Panc1 (cell line): Measurements from ENCODE around the gene NKAIN2. TPM values are rescaled to one million over a fixed set of nuclear protein-coding genes. Genes with fewer than 3 reads are reported as not detected.
"Not testable (repeated sequence)": the region's sequence is repeated elsewhere in the genome, so short reads cannot be mapped to it uniquely, and the experiment has no call there.

ENCODE experiments used
- ATAC-seq: fragments of 200-7000 bp; cut with Tn5 transposase; 2 replicates; pipeline ENCODE4 v1.9.1; 2020; ENCODE audit warnings: mild to moderate bottlenecking, moderate library complexity
- BruUV-seq: library from RNA; stranded (reverse); fragments of 400-500 nt; replicated peaks from 2 replicates; lab custom pipeline; 2021; lab: Mats Ljungman, UMichigan
- CTCF ChIA-PET: fragments of 300-600 bp; sonication (Branson Sonifier 250); formaldehyde crosslinking; loops from one replicate; lab custom pipeline; 2022; ENCODE audit warnings: antibody characterized with exemption; lab: Charles Lee
- POLR2A ChIA-PET: fragments of 300-600 bp; sonication (Branson Sonifier 250); formaldehyde crosslinking; loops from one replicate; lab custom pipeline; 2022; ENCODE audit warnings: antibody characterized with exemption; lab: Charles Lee
- DNase-seq: peaks from one replicate; pipeline ENCODE4 v3.0.0-alpha.2; 2010; ENCODE audit warnings: low read depth, low spot score
- H3K27ac ChIP-seq: 2 replicates; pipeline ENCODE4 v1.5.1; 2011; ENCODE audit warnings: mild to moderate bottlenecking, low read length, inconsistent platforms
- H3K27me3 ChIP-seq: fragments of 200-500 bp; sonication (Bioruptor generic); 2 replicates; pipeline ENCODE4 v1.6.0; 2014; ENCODE audit warnings: low read length, inconsistent platforms; ENCODE audit not compliant: control insufficient read depth, insufficient read depth
- H3K36me3 ChIP-seq: fragments of 200-500 bp; sonication (Bioruptor generic); 2 replicates; pipeline ENCODE4 v1.5.1; 2014; ENCODE audit warnings: inconsistent platforms, mild to moderate bottlenecking, low read length, moderate library complexity; ENCODE audit not compliant: control insufficient read depth, insufficient read depth
- H3K4me1 ChIP-seq: 2 replicates; pipeline ENCODE4 v1.5.1; 2011; ENCODE audit warnings: inconsistent platforms, mild to moderate bottlenecking, low read length, moderate library complexity; ENCODE audit not compliant: control insufficient read depth, insufficient read depth
- H3K4me3 ChIP-seq, 2 experiments: 2 replicates each; pipeline ENCODE4 v1.5.1; 2011 to 2012; ENCODE audit warnings: low read depth in 2 of 2, low read length in 2 of 2, mild to moderate bottlenecking in 2 of 2, inconsistent platforms in 1 of 2, moderate library complexity in 1 of 2
- H3K9me3 ChIP-seq: fragments of 200-500 bp; sonication (Bioruptor generic); 2 replicates; pipeline ENCODE4 v1.5.1; 2014; ENCODE audit warnings: low read depth, mild to moderate bottlenecking, inconsistent platforms, low read length, moderate library complexity; ENCODE audit not compliant: control insufficient read depth, insufficient read depth
- POLR2AphosphoS5 ChIP-seq: IDR thresholded peaks from 2 replicates; pipeline ENCODE4 v1.6.1; 2012; ENCODE audit warnings: mild to moderate bottlenecking, low read depth, low read length, moderate library complexity
- SIN3A ChIP-seq: IDR thresholded peaks from 2 replicates; pipeline ENCODE4 v1.6.1; 2012; ENCODE audit warnings: low read depth, mild to moderate bottlenecking, low read length, moderate library complexity, borderline replicate concordance; ENCODE audit not compliant: insufficient read depth
- TCF7L2 ChIP-seq: IDR thresholded peaks from 2 replicates; pipeline ENCODE4 v1.6.1; 2011; ENCODE audit warnings: mild to moderate bottlenecking, low read depth, low read length, inconsistent platforms
- in situ Hi-C: cut with HindIII; loops from 2 replicates; pipeline ENCODE4 v1.10.0; 2016; ENCODE audit warnings: low sequenced_read_pairs, low pct_unique_long_range_greater_than_20kb
- intact Hi-C: fragments of 100-400 bp; cut with micrococcal nuclease; formaldehyde crosslinking; loops from one replicate; pipeline ENCODE4 v1.10.0; 2022; ENCODE audit not compliant: unreplicated experiment
- total RNA-seq: library from RNA; stranded (reverse); gene quantifications from one replicate; pipeline ENCODE4 v1.2.1, GENCODE V29; 2021; ENCODE audit not compliant: unreplicated experiment
- TF ChIP-seq, protein P1 (sequence below), 2 experiments: IDR thresholded peaks; 2 replicates each; pipeline ENCODE4 v1.6.1; 2011 to 2012; ENCODE audit warnings: low read depth in 2 of 2, control low read depth in 1 of 2, low read length in 1 of 2, mild to moderate bottlenecking in 1 of 2, moderate library complexity in 1 of 2; ENCODE audit not compliant: insufficient read depth in 1 of 2
- TF ChIP-seq, protein P2 (sequence below): fragments of 450-650 bp; IDR thresholded peaks from 2 replicates; pipeline ENCODE4 v1.5.1; 2017; ENCODE audit warnings: mild to moderate bottlenecking

The NKAIN2 gene
- total RNA-seq, 1 experiment from 2014 or later: 2.6 TPM

DNA sequence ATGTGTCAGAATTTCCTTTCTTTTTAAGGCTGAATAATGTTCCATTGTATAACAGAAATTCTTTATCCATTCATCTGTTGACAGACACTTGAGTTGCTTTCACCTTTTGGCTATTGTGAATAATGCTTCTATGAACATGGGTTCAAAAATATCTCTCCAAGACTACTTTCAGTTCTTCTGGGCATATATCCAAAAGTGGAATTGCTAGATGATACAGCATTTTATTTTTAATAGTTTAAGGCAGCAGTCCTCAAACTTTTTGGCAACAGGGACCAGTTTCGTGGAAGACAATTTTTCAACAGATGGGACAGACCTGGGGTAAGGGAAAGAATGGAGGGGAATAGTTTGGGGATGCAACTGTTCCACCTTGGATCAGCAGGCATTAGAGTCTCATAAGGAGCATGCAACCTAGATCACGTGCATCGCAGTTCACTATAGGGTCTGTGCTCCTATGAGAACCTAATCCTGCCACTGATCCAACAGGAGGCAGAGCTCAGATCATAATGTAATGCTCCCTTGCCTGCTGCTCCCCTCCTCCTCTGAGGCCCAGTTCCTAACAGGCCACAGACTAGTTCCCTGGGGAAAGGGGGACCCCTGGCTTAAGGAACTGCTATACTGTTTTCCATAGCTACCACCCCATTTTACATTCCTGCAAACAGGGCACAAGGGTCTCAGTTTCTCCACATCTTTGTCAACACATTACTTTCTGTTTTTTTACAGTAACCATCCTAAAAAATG, 918.6 kb downstream of the NKAIN2 start:
- in situ Hi-C loops: no loop called here
- no peaks in the 10 kb centered on the region for H3K9me3 ChIP-seq
- no peak for DNase-seq
- TF ChIP-seq TCF7L2: no peak
- no peak for TF ChIP-seq SIN3A
- ChIA-PET POLR2A (no interaction called here), CTCF (no interaction called here)
- H3K36me3 ChIP-seq: no peaks in the 10 kb centered on the region
- BruUV-seq: no TSS peak
- ATAC-seq: no peak
- intact Hi-C loops: no loop called here
- H3K27ac ChIP-seq: no peak overlapping the region
- no peaks in the 10 kb centered on the region for H3K4me1 ChIP-seq
- no peaks in the 10 kb centered on the region for H3K27me3 ChIP-seq
- no peak overlapping the region for H3K4me3 ChIP-seq

- ChIA-PET CTCF (no interaction called here), POLR2A (no interaction called here)
- no TSS peak for BruUV-seq
Observed at GRCh38 chr6:124723671-124724070, 920.0 kb downstream of the NKAIN2 start.

DNA sequence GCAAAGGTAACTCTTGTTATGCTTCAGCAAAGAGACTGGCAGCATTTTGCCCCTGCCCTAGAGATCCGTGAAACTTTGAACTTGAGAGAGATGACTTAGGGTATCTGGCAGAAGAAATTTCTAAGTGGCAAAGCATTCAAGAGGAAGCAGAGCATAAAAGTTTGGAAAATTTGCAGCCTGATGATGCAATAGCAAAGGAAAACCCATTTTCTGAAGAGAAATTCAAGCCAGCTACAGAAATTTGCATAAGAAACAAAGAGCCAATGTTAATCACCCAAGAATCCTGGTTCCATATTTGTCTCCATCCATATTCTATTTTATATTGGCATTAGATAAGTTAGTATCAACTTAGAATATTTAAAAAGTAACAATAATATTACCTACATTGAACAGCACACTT, 934.1 kb downstream of the NKAIN2 start:
- BruUV-seq, ATAC-seq, H3K27ac ChIP-seq, H3K4me1 ChIP-seq, DNase-seq, H3K4me3 ChIP-seq, H3K36me3 ChIP-seq, intact Hi-C loops, POLR2A ChIA-PET, H3K27me3 ChIP-seq, H3K9me3 ChIP-seq, CTCF ChIA-PET, in situ Hi-C loops: not testable (repeated sequence)

More at GRCh38 chr6:124723671-124724070, 920.0 kb downstream of the NKAIN2 start:
- Histone ChIP-seq H3K9me3 (no peaks in the 10 kb centered on the region), H3K4me3 (no peak overlapping the region), H3K27ac (no peak overlapping the region), H3K4me1 (no peaks in the 10 kb centered on the region), H3K36me3 (no peaks in the 10 kb centered on the region), H3K27me3 (no peaks in the 10 kb centered on the region)
- DNase-seq: no peak
- intact Hi-C loops (no loop called here), in situ Hi-C loops (no loop called here)
- no peak for ATAC-seq
- TF ChIP-seq SIN3A (no peak), POLR2AphosphoS5 (no peak), TCF7L2 (no peak)
- TF ChIP-seq, protein P1, sequence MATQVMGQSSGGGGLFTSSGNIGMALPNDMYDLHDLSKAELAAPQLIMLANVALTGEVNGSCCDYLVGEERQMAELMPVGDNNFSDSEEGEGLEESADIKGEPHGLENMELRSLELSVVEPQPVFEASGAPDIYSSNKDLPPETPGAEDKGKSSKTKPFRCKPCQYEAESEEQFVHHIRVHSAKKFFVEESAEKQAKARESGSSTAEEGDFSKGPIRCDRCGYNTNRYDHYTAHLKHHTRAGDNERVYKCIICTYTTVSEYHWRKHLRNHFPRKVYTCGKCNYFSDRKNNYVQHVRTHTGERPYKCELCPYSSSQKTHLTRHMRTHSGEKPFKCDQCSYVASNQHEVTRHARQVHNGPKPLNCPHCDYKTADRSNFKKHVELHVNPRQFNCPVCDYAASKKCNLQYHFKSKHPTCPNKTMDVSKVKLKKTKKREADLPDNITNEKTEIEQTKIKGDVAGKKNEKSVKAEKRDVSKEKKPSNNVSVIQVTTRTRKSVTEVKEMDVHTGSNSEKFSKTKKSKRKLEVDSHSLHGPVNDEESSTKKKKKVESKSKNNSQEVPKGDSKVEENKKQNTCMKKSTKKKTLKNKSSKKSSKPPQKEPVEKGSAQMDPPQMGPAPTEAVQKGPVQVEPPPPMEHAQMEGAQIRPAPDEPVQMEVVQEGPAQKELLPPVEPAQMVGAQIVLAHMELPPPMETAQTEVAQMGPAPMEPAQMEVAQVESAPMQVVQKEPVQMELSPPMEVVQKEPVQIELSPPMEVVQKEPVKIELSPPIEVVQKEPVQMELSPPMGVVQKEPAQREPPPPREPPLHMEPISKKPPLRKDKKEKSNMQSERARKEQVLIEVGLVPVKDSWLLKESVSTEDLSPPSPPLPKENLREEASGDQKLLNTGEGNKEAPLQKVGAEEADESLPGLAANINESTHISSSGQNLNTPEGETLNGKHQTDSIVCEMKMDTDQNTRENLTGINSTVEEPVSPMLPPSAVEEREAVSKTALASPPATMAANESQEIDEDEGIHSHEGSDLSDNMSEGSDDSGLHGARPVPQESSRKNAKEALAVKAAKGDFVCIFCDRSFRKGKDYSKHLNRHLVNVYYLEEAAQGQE (IDR thresholded peaks at IDR 0.05; ENCODE audit: insufficient read depth in 1 of 2, low read depth in 2 of 2, low read length in 1 of 2): no peak
- TF ChIP-seq, protein P2, sequence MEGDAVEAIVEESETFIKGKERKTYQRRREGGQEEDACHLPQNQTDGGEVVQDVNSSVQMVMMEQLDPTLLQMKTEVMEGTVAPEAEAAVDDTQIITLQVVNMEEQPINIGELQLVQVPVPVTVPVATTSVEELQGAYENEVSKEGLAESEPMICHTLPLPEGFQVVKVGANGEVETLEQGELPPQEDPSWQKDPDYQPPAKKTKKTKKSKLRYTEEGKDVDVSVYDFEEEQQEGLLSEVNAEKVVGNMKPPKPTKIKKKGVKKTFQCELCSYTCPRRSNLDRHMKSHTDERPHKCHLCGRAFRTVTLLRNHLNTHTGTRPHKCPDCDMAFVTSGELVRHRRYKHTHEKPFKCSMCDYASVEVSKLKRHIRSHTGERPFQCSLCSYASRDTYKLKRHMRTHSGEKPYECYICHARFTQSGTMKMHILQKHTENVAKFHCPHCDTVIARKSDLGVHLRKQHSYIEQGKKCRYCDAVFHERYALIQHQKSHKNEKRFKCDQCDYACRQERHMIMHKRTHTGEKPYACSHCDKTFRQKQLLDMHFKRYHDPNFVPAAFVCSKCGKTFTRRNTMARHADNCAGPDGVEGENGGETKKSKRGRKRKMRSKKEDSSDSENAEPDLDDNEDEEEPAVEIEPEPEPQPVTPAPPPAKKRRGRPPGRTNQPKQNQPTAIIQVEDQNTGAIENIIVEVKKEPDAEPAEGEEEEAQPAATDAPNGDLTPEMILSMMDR: no peak
